NCI-H146 treated with DMSO at 0.1 percent for 48 hours (cell line): ENCODE measurements around the gene HSPA5.
"Not testable (repeated sequence)": the region's sequence is repeated elsewhere in the genome, so short reads cannot be mapped to it uniquely, and the experiment has no call there.

Experiments used
- DNase-seq: peaks from one replicate; lab custom pipeline; 2025; ENCODE audit not compliant: unreplicated experiment; lab: John Stamatoyannopoulos, UW

HSPA5 gene

DNA sequence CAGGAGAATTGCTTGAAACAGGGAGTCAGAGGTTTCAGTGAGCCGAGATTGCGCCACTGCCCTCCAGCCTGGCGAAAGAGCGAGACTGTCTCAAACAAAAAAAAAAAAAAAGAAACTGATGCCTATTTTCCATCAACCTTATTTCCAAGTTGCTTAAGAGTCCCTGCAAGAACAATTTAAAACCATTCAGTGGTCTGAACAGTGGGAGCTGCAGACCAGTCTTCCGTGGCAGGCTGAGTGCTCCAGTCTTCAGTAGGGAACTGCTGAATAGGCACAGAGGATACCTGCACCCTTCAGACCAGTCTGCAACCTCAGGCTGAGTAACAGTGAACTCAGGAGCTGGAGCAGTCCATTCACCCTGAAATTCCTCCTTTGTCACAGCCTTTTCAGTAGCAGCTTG, 46.7 kb downstream of the HSPA5 start:
- not testable (repeated sequence) for DNase-seq

DNA sequence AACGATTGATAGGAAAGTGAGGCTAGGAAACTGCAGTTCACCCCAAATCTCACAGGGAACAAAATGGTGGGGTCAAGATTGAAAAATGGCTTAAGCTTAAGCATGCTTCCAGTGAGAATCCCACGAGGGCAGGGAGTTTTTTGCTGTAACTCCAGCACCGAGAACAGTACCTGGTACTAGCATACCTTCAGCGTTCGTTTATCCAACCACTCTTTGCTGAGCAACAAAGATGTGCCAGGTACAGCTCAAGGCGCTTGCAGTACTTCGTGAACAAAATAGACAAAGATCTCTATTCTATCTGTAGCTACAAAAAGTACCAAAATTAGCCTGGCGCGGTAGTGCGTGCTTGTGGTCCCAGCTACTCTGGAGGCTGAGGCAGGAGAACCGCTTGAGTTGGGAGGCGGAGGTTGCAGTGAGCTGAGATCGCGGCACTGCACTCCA, 50.8 kb downstream of the HSPA5 start:
- DNase-seq, result no peak

DNA sequence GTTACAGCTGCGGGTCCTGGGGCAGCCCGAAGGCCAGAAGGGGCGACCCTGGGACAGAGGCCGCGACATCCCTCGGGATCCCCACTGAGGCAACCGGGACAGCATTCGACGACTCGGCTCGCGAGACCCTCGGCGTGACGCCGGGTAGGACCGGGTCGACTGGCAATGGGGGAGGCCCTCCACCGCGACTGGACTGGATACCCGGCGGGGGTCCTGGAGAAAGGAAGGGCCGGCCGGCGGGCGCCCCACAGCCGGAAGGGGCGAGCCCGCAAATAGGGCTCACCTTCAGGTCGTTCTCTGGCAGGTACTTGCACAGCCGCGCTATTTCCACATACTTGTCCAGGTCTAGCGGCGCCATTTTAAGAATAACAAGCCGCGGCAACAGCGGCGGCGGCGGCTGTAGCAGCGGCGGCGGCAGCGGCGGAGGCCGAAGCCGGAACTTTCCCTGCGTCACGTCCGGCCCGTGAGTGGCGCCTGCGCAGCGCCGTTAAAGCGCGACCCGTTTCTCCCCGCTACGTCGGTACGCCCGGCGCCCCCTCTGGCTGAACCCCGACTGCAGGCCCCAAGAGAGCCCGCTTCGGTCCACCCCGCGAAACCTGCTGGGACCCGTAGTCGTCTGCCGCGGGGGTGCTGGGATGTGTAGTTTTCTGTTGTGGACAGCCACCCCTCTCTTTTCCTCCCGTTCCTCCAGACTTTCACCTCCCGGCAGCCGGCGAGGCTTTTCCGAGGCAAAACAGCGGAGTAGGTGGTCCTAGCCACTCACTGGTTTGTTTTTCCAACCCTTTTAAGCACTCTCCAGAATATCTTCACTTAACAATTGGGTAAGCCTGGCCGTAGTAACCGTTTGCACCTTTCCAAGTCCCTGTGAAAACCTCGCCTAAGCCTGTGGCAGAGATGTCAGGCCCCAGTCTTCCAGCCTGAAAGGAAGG, 51.5 kb downstream of the HSPA5 start, which contains the start of gene PPP6C:
Gene PPP6C (minus strand): TSS at position 443 of the 929 bp plus-strand sequence. CDS start 85 bp downstream, at position 358.
- peak; percentile 62 for DNase-seq

DNA sequence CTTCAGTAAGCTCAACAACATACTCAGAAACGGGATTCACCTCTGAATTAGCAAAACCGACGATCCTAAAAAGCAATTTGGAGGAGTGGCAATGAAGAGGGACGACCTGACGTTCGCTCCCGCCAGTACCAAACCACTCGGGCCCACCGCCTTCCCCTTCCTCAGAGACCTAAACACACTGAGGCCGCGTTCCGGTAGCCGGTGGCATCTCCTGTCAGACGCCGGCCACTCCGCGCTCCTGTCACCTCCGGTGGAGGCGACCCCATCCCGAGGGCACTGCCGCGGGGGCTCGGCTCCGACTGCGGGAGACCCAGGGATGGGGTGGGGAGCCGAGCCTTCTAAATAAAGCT, 52.2 kb downstream of the HSPA5 start:
- no peak for DNase-seq
